Measurements from ENCODE around the gene NR1D1.

NR1D1 gene

GRCh38 chr17:40060887-40061608 lies 39.3 kb downstream of the NR1D1 start:
- no peaks in the 10 kb centered on the region for H3K9me3 ChIP-seq (ENCODE audit: control insufficient read depth, low read length)
- no peaks in the 10 kb centered on the region for H3K36me3 ChIP-seq (ENCODE audit: control insufficient read depth, insufficient read depth, low read length)
- no peak overlapping the region for H3K4me2 ChIP-seq (ENCODE audit: low read length)
- TF ChIP-seq, protein P1, sequence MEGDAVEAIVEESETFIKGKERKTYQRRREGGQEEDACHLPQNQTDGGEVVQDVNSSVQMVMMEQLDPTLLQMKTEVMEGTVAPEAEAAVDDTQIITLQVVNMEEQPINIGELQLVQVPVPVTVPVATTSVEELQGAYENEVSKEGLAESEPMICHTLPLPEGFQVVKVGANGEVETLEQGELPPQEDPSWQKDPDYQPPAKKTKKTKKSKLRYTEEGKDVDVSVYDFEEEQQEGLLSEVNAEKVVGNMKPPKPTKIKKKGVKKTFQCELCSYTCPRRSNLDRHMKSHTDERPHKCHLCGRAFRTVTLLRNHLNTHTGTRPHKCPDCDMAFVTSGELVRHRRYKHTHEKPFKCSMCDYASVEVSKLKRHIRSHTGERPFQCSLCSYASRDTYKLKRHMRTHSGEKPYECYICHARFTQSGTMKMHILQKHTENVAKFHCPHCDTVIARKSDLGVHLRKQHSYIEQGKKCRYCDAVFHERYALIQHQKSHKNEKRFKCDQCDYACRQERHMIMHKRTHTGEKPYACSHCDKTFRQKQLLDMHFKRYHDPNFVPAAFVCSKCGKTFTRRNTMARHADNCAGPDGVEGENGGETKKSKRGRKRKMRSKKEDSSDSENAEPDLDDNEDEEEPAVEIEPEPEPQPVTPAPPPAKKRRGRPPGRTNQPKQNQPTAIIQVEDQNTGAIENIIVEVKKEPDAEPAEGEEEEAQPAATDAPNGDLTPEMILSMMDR (IDR thresholded peaks at IDR 0.05), result no peak
- H3K4me1 ChIP-seq, result peaks cover 18% of the 10 kb centered on the region
- peaks cover 7% of the 10 kb centered on the region for H3K79me2 ChIP-seq
- H3K27me3 ChIP-seq (ENCODE audit: control insufficient read depth, insufficient read depth, low read length), result no peaks in the 10 kb centered on the region
- no peak overlapping the region for H2AFZ ChIP-seq
- H3K27ac ChIP-seq, result no peak overlapping the region
- H3K4me3 ChIP-seq (ENCODE audit: low read depth, low read length), result no peak overlapping the region
- H3K9ac ChIP-seq, result no peak overlapping the region

GRCh38 chr17:40059729-40060475 lies 40.5 kb downstream of the NR1D1 start:
- Histone ChIP-seq H3K79me2 (peaks cover 7% of the 10 kb centered on the region), H3K4me1 (peaks cover 11% of the 10 kb centered on the region), H3K27ac (no peak overlapping the region), H3K27me3 (ENCODE audit: control insufficient read depth, insufficient read depth, low read length) (no peaks in the 10 kb centered on the region), H2AFZ (no peak overlapping the region), H3K4me3 (ENCODE audit: low read depth, low read length) (no peak overlapping the region), H3K36me3 (ENCODE audit: control insufficient read depth, insufficient read depth, low read length) (no peaks in the 10 kb centered on the region), H3K9me3 (ENCODE audit: control insufficient read depth, low read length) (no peaks in the 10 kb centered on the region), H3K4me2 (ENCODE audit: low read length) (no peak overlapping the region), H3K9ac (no peak overlapping the region)
- TF ChIP-seq, protein P1 (IDR thresholded peaks at IDR 0.05), result no peak

GRCh38 chr17:40058865-40059264 lies 41.5 kb downstream of the NR1D1 start:
- Histone ChIP-seq H3K4me1 (peaks cover 1% of the 10 kb centered on the region), H3K79me2 (peaks cover 6% of the 10 kb centered on the region), H2AFZ (no peak overlapping the region), H3K27me3 (ENCODE audit: control insufficient read depth, insufficient read depth, low read length) (no peaks in the 10 kb centered on the region), H3K36me3 (ENCODE audit: control insufficient read depth, insufficient read depth, low read length) (no peaks in the 10 kb centered on the region), H3K27ac (no peak overlapping the region), H3K4me3 (ENCODE audit: low read depth, low read length) (no peak overlapping the region), H3K4me2 (ENCODE audit: low read length) (no peak overlapping the region), H3K9ac (no peak overlapping the region), H3K9me3 (ENCODE audit: control insufficient read depth, low read length) (no peaks in the 10 kb centered on the region)
- TF ChIP-seq, protein P1 (IDR thresholded peaks at IDR 0.05), result no peak

DNA sequence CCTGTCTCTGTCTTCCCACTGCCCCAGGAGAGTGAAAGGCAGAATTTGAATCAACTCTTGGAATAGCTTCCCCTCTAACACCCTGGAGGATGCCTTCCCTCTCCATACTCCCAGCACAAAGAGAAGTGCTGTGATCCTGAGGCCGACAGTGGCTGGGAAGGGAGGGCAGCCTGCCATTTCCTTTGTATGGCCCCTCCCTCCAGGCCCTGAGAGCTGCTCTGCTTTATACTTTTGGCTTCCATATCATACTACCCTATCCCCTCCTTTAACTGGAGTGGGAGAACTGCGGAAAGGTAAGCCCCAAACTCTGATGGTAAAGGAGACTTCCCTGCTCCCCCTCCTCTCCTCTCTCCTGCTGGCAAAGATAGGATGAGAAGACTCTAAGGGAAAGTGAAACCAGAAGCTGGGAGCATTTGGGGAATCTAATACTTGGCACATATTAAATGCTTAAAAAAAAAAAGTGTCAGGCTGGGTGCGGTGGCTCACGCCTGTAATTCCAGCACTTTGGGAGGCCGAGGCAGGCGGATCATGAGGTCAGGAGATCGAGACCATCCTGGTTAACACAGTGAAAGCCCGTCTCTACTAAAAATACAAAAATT lies 42.1 kb downstream of the NR1D1 start:
- Histone ChIP-seq H3K4me3 (ENCODE audit: low read depth, low read length) (no peak overlapping the region), H3K27ac (peak overlapping the region; percentile 36), H3K79me2 (peaks cover 3% of the 10 kb centered on the region), H3K4me2 (ENCODE audit: low read length) (no peak overlapping the region), H3K9ac (no peak overlapping the region), H3K27me3 (ENCODE audit: control insufficient read depth, insufficient read depth, low read length) (no peaks in the 10 kb centered on the region), H3K4me1 (no peaks in the 10 kb centered on the region), H2AFZ (no peak overlapping the region), H3K9me3 (ENCODE audit: control insufficient read depth, low read length) (no peaks in the 10 kb centered on the region), H3K36me3 (ENCODE audit: control insufficient read depth, insufficient read depth, low read length) (no peaks in the 10 kb centered on the region)
- TF ChIP-seq, protein P1 (IDR thresholded peaks at IDR 0.05), result no peak
